Naive thymus-derived CD4-positive, alpha-beta T cell (primary cell): ENCODE measurements around the gene MEGF11. TPM values are rescaled to one million over a fixed set of nuclear protein-coding genes. Genes with fewer than 3 reads are reported as not detected.

Experiments used
- ATAC-seq: fragments of 150-1000 bp; cut with Tn5 transposase; 2 replicates; pipeline ENCODE4 v1.10.0; 2021; ENCODE audit warnings: mild to moderate bottlenecking, moderate library complexity
- CTCF ChIA-PET: fragments of 350-600 bp; sonication (Branson Sonifier 250); formaldehyde crosslinking; loops from one replicate; lab custom pipeline; 2021; ENCODE audit warnings: antibody characterized with exemption; lab: Charles Lee
- POLR2A ChIA-PET: fragments of 350-600 bp; sonication (Branson Sonifier 250); formaldehyde crosslinking; loops from one replicate; lab custom pipeline; 2021; ENCODE audit warnings: antibody characterized with exemption, inconsistent platforms; lab: Charles Lee
- DNase-seq, 9 donors: peaks; one replicate each; pipeline versions ENCODE4 v3.0.0 to v3.0.0-alpha.2; 2020 to 2022; ENCODE audit warnings: mixed read lengths in 1 of 9
- H3K27ac ChIP-seq: one replicate; pipeline ENCODE4 v1.7.0; 2013; ENCODE audit warnings: mild to moderate bottlenecking, low read depth, low read length, moderate library complexity
- H3K27me3 ChIP-seq, 2 donors: one replicate each; pipeline ENCODE4 v1.7.0; 2013; ENCODE audit warnings: low read length in 2 of 2, mild to moderate bottlenecking in 2 of 2, moderate library complexity in 2 of 2; ENCODE audit not compliant: control insufficient read depth in 2 of 2, insufficient read depth in 2 of 2
- H3K36me3 ChIP-seq, 3 experiments: 1 replicate in 2 of 3; 2 replicates in 1 of 3; pipeline ENCODE4 v1.7.0; 2013; ENCODE audit warnings: low read length in 3 of 3, mild to moderate bottlenecking in 3 of 3, moderate library complexity in 1 of 3; ENCODE audit not compliant: insufficient read depth in 3 of 3, control insufficient read depth in 2 of 3
- H3K4me1 ChIP-seq, 2 donors: one replicate each; pipeline ENCODE4 v1.7.0; 2013; ENCODE audit warnings: low read length in 2 of 2, mild to moderate bottlenecking in 2 of 2, moderate library complexity in 1 of 2; ENCODE audit not compliant: control insufficient read depth in 2 of 2, insufficient read depth in 2 of 2
- H3K4me3 ChIP-seq: 2 replicates; pipeline ENCODE4 v1.7.0; 2013; ENCODE audit warnings: mild to moderate bottlenecking, low read length
- H3K9me3 ChIP-seq, 3 experiments: 1 replicate in 2 of 3; 2 replicates in 1 of 3; pipeline ENCODE4 v1.7.0; 2013; ENCODE audit warnings: low read length in 3 of 3; ENCODE audit not compliant: control insufficient read depth in 2 of 3
- H3K27ac Mint-ChIP-seq, 9 donors: one replicate each; pipeline ENCODE4 v1.8.0; 2020 to 2022; ENCODE audit warnings: mixed read lengths in 9 of 9, mild to moderate bottlenecking in 8 of 9, moderate library complexity in 5 of 9, inconsistent platforms in 2 of 9
- H3K27me3 Mint-ChIP-seq, 5 donors: one replicate each; pipeline ENCODE4 v1.8.0; 2021 to 2022; ENCODE audit warnings: mixed read lengths in 5 of 5, mild to moderate bottlenecking in 1 of 5
- H3K36me3 Mint-ChIP-seq, 5 donors: one replicate each; pipeline ENCODE4 v1.8.0; 2020 to 2022; ENCODE audit warnings: mixed read lengths in 5 of 5, mild to moderate bottlenecking in 3 of 5, inconsistent platforms in 1 of 5
- H3K4me1 Mint-ChIP-seq, 7 donors: one replicate each; pipeline ENCODE4 v1.8.0; 2020 to 2022; ENCODE audit warnings: mixed read lengths in 7 of 7, mild to moderate bottlenecking in 3 of 7, inconsistent platforms in 1 of 7
- H3K4me3 Mint-ChIP-seq, 10 donors: one replicate each; pipeline ENCODE4 v1.8.0; 2020 to 2022; ENCODE audit warnings: mild to moderate bottlenecking in 10 of 10, mixed read lengths in 10 of 10, moderate library complexity in 6 of 10, inconsistent platforms in 2 of 10
- H3K9me3 Mint-ChIP-seq, 11 donors: one replicate each; pipeline ENCODE4 v1.8.0; 2020 to 2022; ENCODE audit warnings: mixed read lengths in 11 of 11, mild to moderate bottlenecking in 4 of 11, inconsistent platforms in 1 of 11, moderate library complexity in 1 of 11
- intact Hi-C, 2 donors: fragments of 100-400 bp; cut with micrococcal nuclease; formaldehyde crosslinking; loops; one replicate each; pipeline ENCODE4 v1.15.1; 2023
- polyA plus RNA-seq, 2 donors: library from polyadenylated mRNA; unstranded; fragments of 300-500 nt; fragmentation: Illumina TruSeq; gene quantifications; one replicate each; pipeline ENCODE4 v1.2.3, GENCODE V29; 2021
- total RNA-seq, 6 experiments: library from RNA in 5 of 6; stranded (reverse) in 5 of 6; gene quantifications; 1 replicate in 5 of 6; 2 replicates in 1 of 6; pipeline ENCODE4 v1.2.3 and lab custom pipeline; 2021 to 2026

MEGF11 gene
- total and polyA plus RNA-seq, 7 experiments from 2014 or later: 0.45 TPM; not detected in 6

- Mint-ChIP-seq H3K36me3 (no peaks in the 10 kb centered on the region), H3K4me1 (peaks cover 0 to 10% (median 1%) of the 10 kb centered on the region in 7 donors)
- H3K27ac ChIP-seq: no peak overlapping the region
Measured at GRCh38 chr15:65958835-65959234, 294.7 kb downstream of the MEGF11 start.

GRCh38 chr15:65957451-65957850 lies 296.1 kb downstream of the MEGF11 start:
- DNase-seq (no peak), ATAC-seq (no peak)
- Histone ChIP-seq H3K27me3 (no peaks in the 10 kb centered on the region), H3K9me3 (no peaks in the 10 kb centered on the region), H3K27ac (no peak overlapping the region), H3K4me1 (no peaks in the 10 kb centered on the region), H3K4me3 (no peak overlapping the region), H3K36me3 (no peaks in the 10 kb centered on the region)
- Mint-ChIP-seq H3K4me1 (peaks cover 0 to 10% (median 0%) of the 10 kb centered on the region in 7 donors), H3K27ac (no peak overlapping the region), H3K4me3 (no peak overlapping the region), H3K36me3 (no peaks in the 10 kb centered on the region), H3K9me3 (no peaks in the 10 kb centered on the region), H3K27me3 (peaks cover 0 to 34% (median 6%) of the 10 kb centered on the region in 5 donors)
- CTCF ChIA-PET: no interaction called here
- intact Hi-C loops: no loop called here
- POLR2A ChIA-PET: no interaction called here

More at GRCh38 chr15:65958835-65959234, 294.7 kb downstream of the MEGF11 start:
- Histone ChIP-seq H3K27me3 (no peaks in the 10 kb centered on the region), H3K4me1 (no peaks in the 10 kb centered on the region), H3K4me3 (no peak overlapping the region), H3K36me3 (no peaks in the 10 kb centered on the region), H3K9me3 (no peaks in the 10 kb centered on the region)
- Mint-ChIP-seq H3K9me3 (no peaks in the 10 kb centered on the region), H3K27me3 (peaks cover 0 to 45% (median 6%) of the 10 kb centered on the region in 5 donors), H3K27ac (no peak overlapping the region), H3K4me3 (no peak overlapping the region)
- ChIA-PET CTCF (no interaction called here), POLR2A (no interaction called here)
- DNase-seq: no peak
- intact Hi-C loops: no loop called here
- ATAC-seq: no peak

GRCh38 chr15:65956899-65957298 lies 296.7 kb downstream of the MEGF11 start:
- ChIA-PET POLR2A (no interaction called here), CTCF (no interaction called here)
- Mint-ChIP-seq H3K4me3 (no peak overlapping the region), H3K36me3 (no peaks in the 10 kb centered on the region), H3K9me3 (no peaks in the 10 kb centered on the region), H3K4me1 (peaks cover 0 to 10% (median 0%) of the 10 kb centered on the region in 7 donors), H3K27me3 (peaks cover 0 to 29% (median 6%) of the 10 kb centered on the region in 5 donors), H3K27ac (no peak overlapping the region)
- DNase-seq (no peak), ATAC-seq (no peak)
- Histone ChIP-seq H3K4me1 (no peaks in the 10 kb centered on the region), H3K9me3 (no peaks in the 10 kb centered on the region), H3K27ac (no peak overlapping the region), H3K36me3 (no peaks in the 10 kb centered on the region), H3K4me3 (no peak overlapping the region), H3K27me3 (no peaks in the 10 kb centered on the region)
- intact Hi-C loops: no loop called here

- no peak overlapping the region for H3K4me3 ChIP-seq
- POLR2A ChIA-PET: no interaction called here
- no peak for DNase-seq
- no peak for ATAC-seq
- no peak overlapping the region for H3K27ac ChIP-seq
- peaks cover 0 to 24% (median 3%) of the 10 kb centered on the region in 5 donors for H3K27me3 Mint-ChIP-seq
- no peaks in the 10 kb centered on the region for H3K36me3 Mint-ChIP-seq
- no peak overlapping the region for H3K4me3 Mint-ChIP-seq
- no peak overlapping the region for H3K27ac Mint-ChIP-seq
- CTCF ChIA-PET: no interaction called here
- no peaks in the 10 kb centered on the region for H3K9me3 Mint-ChIP-seq
- H3K4me1 ChIP-seq: no peaks in the 10 kb centered on the region
- no peaks in the 10 kb centered on the region for H3K36me3 ChIP-seq
- peaks cover 0 to 10% (median 0%) of the 10 kb centered on the region in 7 donors for H3K4me1 Mint-ChIP-seq
- intact Hi-C loops: no loop called here
- H3K9me3 ChIP-seq: no peaks in the 10 kb centered on the region
- H3K27me3 ChIP-seq: no peaks in the 10 kb centered on the region
Measured at GRCh38 chr15:65956307-65956706, 297.2 kb downstream of the MEGF11 start.

- no peak for ATAC-seq
- intact Hi-C loops: no loop called here
- no peaks in the 10 kb centered on the region for H3K4me1 ChIP-seq
Measured at GRCh38 chr15:65954289-65954741, 299.2 kb downstream of the MEGF11 start.

GRCh38 chr15:65953622-65954021 lies 299.9 kb downstream of the MEGF11 start:
- Histone ChIP-seq H3K36me3 (no peaks in the 10 kb centered on the region), H3K4me3 (no peak overlapping the region), H3K27me3 (no peaks in the 10 kb centered on the region), H3K27ac (no peak overlapping the region), H3K9me3 (no peaks in the 10 kb centered on the region), H3K4me1 (no peaks in the 10 kb centered on the region)
- Mint-ChIP-seq H3K4me1 (peaks cover 0 to 11% (median 0%) of the 10 kb centered on the region in 7 donors), H3K27ac (no peak overlapping the region), H3K4me3 (no peak overlapping the region), H3K27me3 (peaks cover 0 to 7% (median 3%) of the 10 kb centered on the region in 5 donors), H3K9me3 (no peaks in the 10 kb centered on the region), H3K36me3 (no peaks in the 10 kb centered on the region)
- DNase-seq: no peak
- ATAC-seq: no peak
- CTCF ChIA-PET: no interaction called here
- POLR2A ChIA-PET: no interaction called here
- intact Hi-C loops: no loop called here

More at GRCh38 chr15:65954289-65954741, 299.2 kb downstream of the MEGF11 start:
- Mint-ChIP-seq H3K4me3 (no peak overlapping the region), H3K36me3 (no peaks in the 10 kb centered on the region), H3K27me3 (peaks cover 0 to 13% (median 3%) of the 10 kb centered on the region in 5 donors), H3K9me3 (no peaks in the 10 kb centered on the region), H3K4me1 (peaks cover 0 to 11% (median 0%) of the 10 kb centered on the region in 7 donors), H3K27ac (no peak overlapping the region)
- H3K27me3 ChIP-seq: no peaks in the 10 kb centered on the region
- CTCF ChIA-PET: no interaction called here
- POLR2A ChIA-PET: no interaction called here
- H3K4me3 ChIP-seq: no peak overlapping the region
- H3K27ac ChIP-seq: no peak overlapping the region
- H3K36me3 ChIP-seq: no peaks in the 10 kb centered on the region
- DNase-seq: no peak
- no peaks in the 10 kb centered on the region for H3K9me3 ChIP-seq

- no peak overlapping the region for H3K4me3 Mint-ChIP-seq
- peak overlapping the region in 1 of 9 donors; percentile 62 for H3K27ac Mint-ChIP-seq
- DNase-seq (no peak), ATAC-seq (no peak)
- ChIA-PET CTCF (no interaction called here), POLR2A (no interaction called here)
- no peaks in the 10 kb centered on the region for H3K9me3 ChIP-seq
- no peaks in the 10 kb centered on the region for H3K9me3 Mint-ChIP-seq
- H3K36me3 ChIP-seq: no peaks in the 10 kb centered on the region
- H3K4me1 ChIP-seq: no peaks in the 10 kb centered on the region
- H3K4me3 ChIP-seq: no peak overlapping the region
- H3K27me3 Mint-ChIP-seq: peaks cover 0 to 7% (median 3%) of the 10 kb centered on the region in 5 donors
- intact Hi-C loops: no loop called here
- H3K4me1 Mint-ChIP-seq: peaks cover 0 to 11% (median 0%) of the 10 kb centered on the region in 7 donors
- H3K27me3 ChIP-seq: no peaks in the 10 kb centered on the region
- H3K36me3 Mint-ChIP-seq: no peaks in the 10 kb centered on the region
- no peak overlapping the region for H3K27ac ChIP-seq
Measured at GRCh38 chr15:65952391-65953053, 301.0 kb downstream of the MEGF11 start.
